Kidney (tissue), 14 donors: ENCODE measurements around the gene ANKRD63. TPM values are rescaled to one million over a fixed set of nuclear protein-coding genes. Genes with fewer than 3 reads are reported as not detected.

Experiments used
- DNase-seq, 5 donors: peaks; one replicate each; pipeline ENCODE4 v3.0.0-alpha.2; 2013 to 2020
- FAIRE-seq: peaks from 2 replicates; lab custom pipeline; 2012; peaks lifted over from hg19 to GRCh38; lab: Jason Lieb, UNC
- H3K27ac ChIP-seq, 2 donors: one replicate each; pipeline ENCODE4 v1.7.0; 2013; ENCODE audit warnings: low read depth in 2 of 2, low read length in 2 of 2, inconsistent platforms in 1 of 2
- H3K27me3 ChIP-seq: one replicate; pipeline ENCODE4 v1.7.1; 2013; ENCODE audit warnings: low read length, inconsistent platforms; ENCODE audit not compliant: control insufficient read depth, insufficient read depth
- H3K36me3 ChIP-seq, 3 donors: one replicate each; pipeline versions ENCODE4 v1.7.0 to v1.7.1; 2013; ENCODE audit warnings: low read length in 3 of 3, control low read depth in 1 of 3, inconsistent platforms in 1 of 3; ENCODE audit not compliant: insufficient read depth in 3 of 3, control insufficient read depth in 2 of 3
- H3K4me1 ChIP-seq, 3 donors: one replicate each; pipeline versions ENCODE4 v1.7.0 to v1.7.1; 2013; ENCODE audit warnings: low read length in 3 of 3, inconsistent platforms in 1 of 3, low read depth in 1 of 3; ENCODE audit not compliant: control insufficient read depth in 2 of 3, insufficient read depth in 2 of 3
- H3K4me3 ChIP-seq, 3 donors: one replicate each; pipeline versions ENCODE4 v1.7.0 to v1.8.1; 2013; ENCODE audit warnings: low read length in 3 of 3, control low read depth in 1 of 3, inconsistent platforms in 1 of 3
- H3K9ac ChIP-seq, 3 donors: one replicate each; pipeline versions ENCODE4 v1.7.0 to v1.7.1; 2013; ENCODE audit warnings: low read length in 3 of 3, control low read depth in 1 of 3, inconsistent platforms in 1 of 3
- H3K9me3 ChIP-seq, 3 donors: one replicate each; pipeline versions ENCODE4 v1.7.0 to v1.7.1; 2013; ENCODE audit warnings: low read length in 3 of 3, control low read depth in 1 of 3, inconsistent platforms in 1 of 3; ENCODE audit not compliant: control insufficient read depth in 2 of 3, insufficient read depth in 1 of 3
- intact Hi-C: fragments of 100-400 bp; cut with DNase I; formaldehyde crosslinking; loops from one replicate; pipeline ENCODE4 v1.11.1; 2022
- polyA plus RNA-seq: library from polyadenylated mRNA; stranded (reverse); fragments of 350-450 nt; fragmentation: Illumina TruSeq; extraction: RNeasy Lipid Tissue Mini Kit (QIAGEN cat#74804); gene quantifications from one replicate; pipeline ENCODE4 v1.2.3, GENCODE V29; 2014; ENCODE audit warnings: low read depth, low replicate concordance; ENCODE audit not compliant: insufficient read depth
- total RNA-seq: library from RNA; stranded (reverse); fragmentation: NEBNext Ultra II Directional; extraction: Animal tissue kit (Norgen Biotek cat#: 25700); gene quantifications from one replicate; pipeline ENCODE4 v1.2.1, GENCODE V29; 2021
- TF ChIP-seq, protein P1 (sequence below): IDR thresholded peaks from 3 replicates; pipeline ENCODE4 v1.5.1; 2012; ENCODE audit warnings: mild to moderate bottlenecking, moderate library complexity, borderline replicate concordance; ENCODE audit not compliant: insufficient read depth; ENCODE audit errors: extremely low read depth
- donor health status: control.
- donor health status: control.
- donor health status: control.
- donor health status: control.
- donor health status: control.
- donor health status: DM: yes; HTN: yes; CAD: no.
- donor health status: Normal renal cell carcinoma (clear cell type).

The ANKRD63 gene
- total and polyA plus RNA-seq, 2 donors from 2014 or later, result not detected

DNA sequence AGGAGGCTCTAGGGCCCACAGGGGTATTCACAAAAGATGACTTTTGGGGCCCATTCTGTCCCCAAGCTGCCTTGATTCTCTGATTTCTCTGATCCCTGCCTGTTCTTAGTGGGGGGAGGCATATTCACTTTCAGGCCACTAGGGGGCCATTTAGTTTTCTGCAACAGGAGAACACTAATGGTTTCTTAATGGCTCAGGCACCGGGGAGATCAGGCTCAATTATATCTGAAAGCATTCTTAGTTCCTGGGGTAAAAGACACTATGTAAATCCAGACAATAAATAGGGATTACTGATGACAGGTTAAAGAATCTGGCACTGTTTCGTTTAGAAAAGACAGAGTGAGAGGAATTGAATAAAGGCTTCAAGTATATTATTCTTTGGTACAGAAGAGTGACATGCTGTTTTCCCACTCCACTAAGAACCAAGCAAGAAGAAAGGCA, 38.1 kb upstream of the ANKRD63 start:
- intact Hi-C loops, result no loop called here
- no peak overlapping the region for H3K27ac ChIP-seq
- H3K4me1 ChIP-seq, result peaks cover 0 to 7% (median 0%) of the 10 kb centered on the region in 3 donors
- TF ChIP-seq, protein P1, sequence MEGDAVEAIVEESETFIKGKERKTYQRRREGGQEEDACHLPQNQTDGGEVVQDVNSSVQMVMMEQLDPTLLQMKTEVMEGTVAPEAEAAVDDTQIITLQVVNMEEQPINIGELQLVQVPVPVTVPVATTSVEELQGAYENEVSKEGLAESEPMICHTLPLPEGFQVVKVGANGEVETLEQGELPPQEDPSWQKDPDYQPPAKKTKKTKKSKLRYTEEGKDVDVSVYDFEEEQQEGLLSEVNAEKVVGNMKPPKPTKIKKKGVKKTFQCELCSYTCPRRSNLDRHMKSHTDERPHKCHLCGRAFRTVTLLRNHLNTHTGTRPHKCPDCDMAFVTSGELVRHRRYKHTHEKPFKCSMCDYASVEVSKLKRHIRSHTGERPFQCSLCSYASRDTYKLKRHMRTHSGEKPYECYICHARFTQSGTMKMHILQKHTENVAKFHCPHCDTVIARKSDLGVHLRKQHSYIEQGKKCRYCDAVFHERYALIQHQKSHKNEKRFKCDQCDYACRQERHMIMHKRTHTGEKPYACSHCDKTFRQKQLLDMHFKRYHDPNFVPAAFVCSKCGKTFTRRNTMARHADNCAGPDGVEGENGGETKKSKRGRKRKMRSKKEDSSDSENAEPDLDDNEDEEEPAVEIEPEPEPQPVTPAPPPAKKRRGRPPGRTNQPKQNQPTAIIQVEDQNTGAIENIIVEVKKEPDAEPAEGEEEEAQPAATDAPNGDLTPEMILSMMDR, result peak; percentile 78
- DNase-seq (peak in 4 of 5 donors; percentile 41 to 76 (median 70)), FAIRE-seq (peak; percentile 25)
- H3K9me3 ChIP-seq, result no peaks in the 10 kb centered on the region
- H3K36me3 ChIP-seq, result no peaks in the 10 kb centered on the region
- no peak overlapping the region for H3K4me3 ChIP-seq
- H3K27me3 ChIP-seq, result no peaks in the 10 kb centered on the region
- H3K9ac ChIP-seq, result no peak overlapping the region

GRCh38 chr15:40320409-40320808, 37.5 kb upstream of the ANKRD63 start:
- Histone ChIP-seq H3K9me3 (no peaks in the 10 kb centered on the region), H3K4me3 (no peak overlapping the region), H3K27ac (no peak overlapping the region), H3K9ac (no peak overlapping the region), H3K4me1 (peaks cover 0 to 7% (median 0%) of the 10 kb centered on the region in 3 donors), H3K36me3 (no peaks in the 10 kb centered on the region), H3K27me3 (no peaks in the 10 kb centered on the region)
- intact Hi-C loops, result no loop called here
- DNase-seq, result no peak
- TF ChIP-seq, protein P1, result no peak
- FAIRE-seq, result no peak

GRCh38 chr15:40317580-40317979, 34.7 kb upstream of the ANKRD63 start:
- no peak overlapping the region for H3K27ac ChIP-seq
- FAIRE-seq, result no peak
- intact Hi-C loops, result no loop called here
- no peak for DNase-seq
- H3K9ac ChIP-seq, result no peak overlapping the region
- no peaks in the 10 kb centered on the region for H3K36me3 ChIP-seq
- no peaks in the 10 kb centered on the region for H3K9me3 ChIP-seq
- H3K4me3 ChIP-seq, result no peak overlapping the region
- TF ChIP-seq, protein P1, result no peak
- no peaks in the 10 kb centered on the region for H3K27me3 ChIP-seq
- peaks cover 0 to 3% (median 0%) of the 10 kb centered on the region in 3 donors for H3K4me1 ChIP-seq

- H3K27ac ChIP-seq, result no peak overlapping the region
- no peak for DNase-seq
- no peaks in the 10 kb centered on the region for H3K36me3 ChIP-seq
- no peak overlapping the region for H3K9ac ChIP-seq
- peaks cover 0 to 3% (median 0%) of the 10 kb centered on the region in 3 donors for H3K4me1 ChIP-seq
- no peaks in the 10 kb centered on the region for H3K9me3 ChIP-seq
- TF ChIP-seq, protein P1, result no peak
- intact Hi-C loops, result no loop called here
- no peak for FAIRE-seq
- H3K4me3 ChIP-seq, result no peak overlapping the region
- no peaks in the 10 kb centered on the region for H3K27me3 ChIP-seq
Observed at GRCh38 chr15:40316931-40317330, 34.1 kb upstream of the ANKRD63 start.
